HG03571 (cell line): ENCODE data around the gene NCL.
A peak's percentile ranks its signal among the peaks of the same experiment; 100 is the strongest.
"Not testable (repeated sequence)": the region's sequence is repeated elsewhere in the genome, so short reads cannot be mapped to it uniquely, and the experiment has no call there.

ENCODE experiments used
- ATAC-seq: cut with Tn5 transposase; IDR thresholded peaks from one replicate; pipeline ENCODE4 v1.9.1; 2021; ENCODE audit not compliant: unreplicated experiment

The NCL gene

DNA sequence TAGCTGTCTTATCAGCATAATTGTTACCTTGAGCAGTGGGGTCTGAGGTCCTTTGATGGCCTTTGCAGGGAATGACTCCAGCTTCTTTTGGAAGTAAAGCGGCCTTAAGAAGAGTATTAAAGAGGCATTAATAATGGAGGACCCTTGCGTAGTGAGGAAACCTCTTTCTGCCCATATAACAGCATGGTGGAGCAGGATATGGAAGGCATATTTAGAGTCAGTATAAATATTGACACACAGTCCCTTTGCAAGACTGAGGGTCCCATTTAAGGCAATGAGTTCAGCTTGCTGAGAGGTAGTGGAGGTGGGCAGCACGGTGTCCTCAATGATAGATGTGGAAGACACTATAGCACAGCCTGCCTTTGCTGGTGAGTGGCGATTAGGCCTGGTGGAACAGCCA lies 32.7 kb downstream of the NCL start:
- ATAC-seq = no peak

DNA sequence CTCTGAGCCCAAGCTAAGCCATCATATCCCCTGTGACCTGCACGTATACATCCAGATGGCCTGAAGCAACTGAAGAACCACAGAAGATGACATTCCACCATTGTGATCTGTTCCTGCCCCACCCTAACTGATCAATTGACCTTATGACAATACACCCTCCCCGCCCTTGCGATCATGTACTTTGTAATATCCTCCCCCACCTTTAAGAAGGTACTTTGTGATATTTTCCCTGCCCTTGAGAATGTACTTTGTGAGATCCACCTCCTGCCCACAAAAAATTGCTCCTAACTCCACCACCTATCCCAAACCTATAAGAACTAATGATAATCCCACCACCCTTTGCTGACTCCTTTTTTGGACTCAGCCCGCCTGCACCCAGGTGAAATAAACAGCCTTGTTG lies 33.8 kb downstream of the NCL start:
- ATAC-seq = not testable (repeated sequence)

DNA sequence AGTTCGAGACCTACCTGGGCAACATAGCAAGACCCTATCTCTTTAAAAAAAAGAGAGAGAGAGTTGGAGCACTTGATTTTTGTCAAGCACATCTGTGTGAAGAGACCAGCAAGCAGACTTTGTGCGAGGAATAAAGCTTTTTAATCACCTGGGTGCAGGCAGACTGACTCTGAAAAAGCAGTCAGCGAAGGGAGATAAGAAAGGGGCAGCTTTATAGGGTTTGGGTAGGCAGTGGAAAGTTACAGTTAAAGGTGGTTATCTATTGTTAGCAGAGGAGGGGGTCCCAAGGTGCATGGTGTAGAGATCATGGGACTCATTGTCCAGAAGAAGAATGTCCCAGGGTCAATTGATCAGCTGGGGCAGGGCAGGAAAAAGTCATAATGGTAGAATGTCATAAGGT lies 34.4 kb downstream of the NCL start:
- ATAC-seq = no peak

DNA sequence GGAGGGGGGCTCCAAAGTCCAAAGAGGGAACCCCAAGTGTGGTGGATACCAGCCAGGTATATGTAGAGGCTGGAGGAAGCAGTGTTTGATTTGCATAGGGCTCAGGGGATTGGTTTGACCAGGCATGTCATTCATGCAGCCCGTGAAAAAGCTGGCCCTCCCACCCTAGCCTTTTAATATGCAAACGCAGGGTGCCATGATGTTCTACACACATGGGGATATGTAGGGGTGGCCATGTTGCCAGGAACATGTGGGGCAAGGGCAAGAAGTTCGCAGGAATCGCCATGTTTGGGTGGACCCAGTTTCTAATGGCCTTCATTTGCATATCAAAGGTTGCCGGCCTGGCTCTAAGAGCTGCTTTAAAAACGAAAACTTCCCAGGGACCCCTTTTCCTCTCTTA lies 35.1 kb downstream of the NCL start:
- no peak for ATAC-seq

DNA sequence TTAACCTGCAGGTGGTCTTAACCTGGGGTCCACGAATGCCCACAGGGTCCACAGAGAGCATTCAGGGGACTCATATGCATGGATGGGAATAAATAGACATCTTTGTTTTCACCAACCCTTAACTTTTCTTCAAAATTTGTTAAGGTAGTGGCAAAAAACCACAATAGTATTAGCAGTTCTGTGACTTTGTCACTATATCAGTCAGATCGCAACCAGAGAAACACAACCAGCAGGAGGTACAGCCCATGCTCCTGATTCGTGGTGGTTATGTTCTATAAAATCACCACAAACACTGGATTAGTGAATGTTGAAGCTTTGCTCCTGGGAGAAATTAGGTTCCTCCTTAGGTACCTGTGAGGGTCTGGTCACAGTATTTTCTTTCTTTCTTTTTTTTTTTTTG lies 37.2 kb downstream of the NCL start:
- no peak for ATAC-seq

DNA sequence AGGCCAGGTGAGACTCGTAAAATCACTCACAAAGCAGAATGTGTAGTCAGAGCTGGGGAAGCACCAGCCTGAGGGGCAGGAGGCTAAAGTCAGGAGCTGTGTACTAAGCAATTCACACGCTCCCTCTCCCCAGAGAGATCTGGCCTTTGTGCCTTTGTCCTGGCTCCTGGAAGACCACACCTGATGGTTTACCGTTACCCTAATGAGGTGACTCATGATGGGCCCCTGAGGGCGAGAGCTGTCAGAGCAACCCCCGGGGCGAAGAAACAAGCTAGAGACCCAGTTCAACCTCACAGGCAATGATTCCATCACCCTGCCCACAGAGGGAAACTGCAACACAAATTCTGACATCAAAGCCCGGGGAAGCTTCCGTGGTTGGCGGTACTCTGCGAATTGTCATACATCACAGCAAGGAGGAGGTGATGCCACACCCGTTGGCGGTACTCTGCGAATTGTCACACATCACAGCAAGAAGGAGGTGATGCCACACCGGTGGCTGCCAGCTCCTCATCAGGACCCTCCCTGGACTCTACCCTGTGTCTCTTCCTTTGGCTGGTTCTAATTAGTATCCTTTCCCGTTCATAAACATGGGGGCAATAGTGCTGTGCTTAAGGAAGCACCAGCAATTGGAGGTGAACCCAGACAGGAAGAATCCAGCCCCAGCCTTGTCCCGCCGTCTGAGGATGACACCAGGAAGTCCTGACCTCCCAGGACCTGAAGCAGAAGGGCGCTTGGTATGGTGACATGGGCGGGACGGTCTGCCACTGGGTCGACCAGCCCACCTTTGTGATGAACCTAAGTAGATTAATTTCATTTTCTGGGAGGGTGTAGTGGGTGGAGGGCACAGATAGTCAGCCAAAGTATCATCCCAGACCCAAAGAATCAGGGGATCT lies 38.2 kb downstream of the NCL start:
- no peak for ATAC-seq

DNA sequence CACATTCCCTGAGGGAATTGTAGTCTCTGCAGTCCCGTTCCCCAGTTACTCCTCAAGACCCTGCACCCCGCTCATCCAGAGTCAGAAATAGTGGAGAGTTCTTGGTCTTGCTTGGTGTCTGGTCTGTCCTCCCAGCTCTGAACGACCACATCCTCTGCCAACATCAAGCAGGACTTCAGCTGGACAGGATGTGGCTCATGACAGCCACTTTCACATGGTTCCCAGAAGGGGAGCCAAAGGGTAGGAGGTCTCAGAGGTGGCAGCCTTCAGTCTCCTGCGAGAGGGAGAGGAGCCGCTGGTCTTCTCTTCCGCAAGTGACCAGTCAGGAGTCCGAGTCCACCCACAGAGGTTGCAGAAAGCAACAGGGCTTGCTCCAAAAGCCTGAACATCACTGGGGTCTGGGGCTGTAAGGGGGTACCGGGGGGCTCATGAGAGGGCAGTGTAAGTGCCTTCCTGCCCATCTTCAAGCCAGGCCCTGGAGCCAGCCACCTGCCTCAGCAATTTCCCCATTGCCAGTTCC lies 38.9 kb downstream of the NCL start:
- ATAC-seq = no peak

DNA sequence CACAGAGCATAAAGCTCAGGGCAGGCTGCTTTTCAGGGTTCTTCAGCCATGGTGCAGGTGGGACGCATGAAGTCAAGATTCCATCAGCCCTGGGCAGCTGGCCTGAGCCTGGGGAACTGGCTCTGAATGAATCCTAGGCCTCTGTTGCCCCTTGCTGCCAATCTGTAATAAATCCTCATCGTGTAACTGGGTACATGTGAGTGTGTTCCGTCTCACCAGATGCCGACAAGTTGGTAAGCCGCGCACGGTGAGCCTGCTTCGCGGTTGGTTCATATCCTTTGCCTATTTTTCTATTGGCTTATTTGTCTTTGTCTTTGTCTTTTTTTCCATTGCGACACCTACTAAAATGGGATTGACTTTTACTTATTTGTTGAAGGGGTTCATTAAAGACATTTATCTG lies 41.1 kb downstream of the NCL start:
- no peak for ATAC-seq

DNA sequence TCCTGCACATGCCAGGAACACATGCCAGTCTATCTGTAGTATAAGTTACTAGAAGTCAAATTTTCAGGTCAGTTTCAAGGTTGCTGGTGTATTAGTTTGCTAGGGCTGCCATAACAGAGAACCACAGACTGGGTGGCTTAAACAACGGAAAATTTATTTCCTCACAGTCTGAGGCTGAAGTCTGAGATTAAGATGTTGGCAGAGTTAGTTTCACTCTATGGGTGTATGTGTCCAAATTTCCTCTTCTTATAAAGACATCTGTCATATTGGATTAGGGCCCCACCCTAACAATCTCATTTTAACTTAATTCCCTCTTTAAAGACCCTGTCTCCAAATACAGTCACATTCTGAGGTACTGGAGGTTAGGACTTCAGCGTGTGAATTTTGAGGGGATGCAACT lies 42.2 kb downstream of the NCL start:
- no peak for ATAC-seq

DNA sequence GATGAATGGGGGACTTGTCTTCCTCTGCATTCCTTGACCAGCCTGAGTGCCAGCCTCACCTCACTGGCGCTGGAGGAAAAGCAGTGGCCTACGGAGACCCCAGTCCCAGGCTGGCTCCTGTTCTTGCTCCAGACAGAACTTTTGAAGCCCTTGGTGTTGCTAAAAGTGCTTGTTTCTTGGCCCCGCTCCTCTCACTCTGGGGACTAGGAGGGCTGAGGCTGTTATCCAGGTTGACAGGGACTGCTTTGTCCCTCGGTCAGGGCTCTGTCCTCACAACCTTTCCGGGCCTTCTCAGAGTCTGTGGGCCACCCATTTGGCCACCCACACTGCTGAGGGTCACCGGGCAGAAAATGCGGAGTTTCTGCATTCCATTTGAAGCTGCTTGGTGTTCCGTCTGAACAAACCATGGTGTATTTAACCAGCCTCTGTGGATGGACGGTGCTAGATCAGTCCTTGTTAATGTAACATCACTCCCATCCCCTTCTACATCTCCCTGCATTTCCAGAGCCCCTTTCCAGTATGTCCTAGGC lies 43.2 kb downstream of the NCL start:
- ATAC-seq = no peak

DNA sequence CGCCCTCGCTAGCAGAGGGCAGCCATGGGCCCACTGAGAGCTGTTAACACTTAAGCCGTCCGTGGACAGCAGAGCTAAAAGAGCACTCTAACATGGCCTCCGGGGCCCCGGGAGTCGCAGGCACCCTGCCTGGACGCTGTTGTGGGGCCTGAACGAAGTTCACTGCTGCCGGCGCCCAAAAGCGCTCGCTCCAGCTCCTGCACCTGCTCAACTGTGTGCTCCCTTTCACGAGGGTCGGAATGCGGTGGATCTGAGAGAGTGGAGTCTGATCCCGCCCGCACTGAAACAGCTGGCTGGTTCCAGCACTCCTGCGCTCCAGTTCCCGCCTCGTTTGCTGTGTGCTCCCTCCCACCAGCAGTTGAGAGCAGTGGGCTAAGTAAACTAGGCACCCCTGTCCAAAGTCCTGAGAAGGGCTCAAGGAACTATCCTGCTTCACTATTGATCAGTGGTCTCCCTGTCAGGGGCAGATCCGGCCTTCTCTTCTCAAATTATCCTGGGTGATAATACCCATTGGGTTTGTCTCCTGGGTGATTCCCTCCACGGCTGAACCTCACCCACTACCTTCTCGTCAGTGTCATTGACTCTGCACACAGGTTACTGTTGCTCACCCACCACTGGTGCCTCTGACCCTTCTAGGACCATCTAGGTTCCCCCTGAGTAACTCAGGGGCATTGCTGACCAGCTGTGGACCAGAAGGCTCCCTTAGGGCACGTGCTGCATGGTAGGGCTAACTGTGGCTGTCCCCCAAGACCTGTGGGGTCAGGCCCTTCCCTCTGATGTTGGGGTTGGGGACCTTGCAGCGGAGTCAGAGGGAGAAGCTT lies 45.3 kb downstream of the NCL start:
- no peak for ATAC-seq

DNA sequence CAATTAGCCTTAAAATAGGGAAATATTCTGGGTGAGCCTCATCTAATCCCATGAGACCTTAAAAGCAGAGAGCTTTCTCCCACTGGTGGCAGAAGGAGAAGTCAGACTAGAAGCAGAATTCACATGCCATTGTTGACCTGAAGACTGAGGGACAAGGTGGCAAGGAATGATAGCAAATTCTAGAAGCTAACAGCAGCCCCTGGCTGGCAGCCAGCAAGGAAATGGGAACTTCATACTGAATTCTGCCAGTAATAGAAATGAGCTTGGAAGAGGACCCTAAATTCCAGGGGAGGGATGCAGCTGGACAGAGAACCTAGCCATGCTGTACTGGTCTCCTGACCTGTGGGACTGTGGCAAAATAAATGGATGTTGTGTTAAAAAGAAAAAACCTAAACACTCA lies 49.3 kb downstream of the NCL start:
- no peak for ATAC-seq

DNA sequence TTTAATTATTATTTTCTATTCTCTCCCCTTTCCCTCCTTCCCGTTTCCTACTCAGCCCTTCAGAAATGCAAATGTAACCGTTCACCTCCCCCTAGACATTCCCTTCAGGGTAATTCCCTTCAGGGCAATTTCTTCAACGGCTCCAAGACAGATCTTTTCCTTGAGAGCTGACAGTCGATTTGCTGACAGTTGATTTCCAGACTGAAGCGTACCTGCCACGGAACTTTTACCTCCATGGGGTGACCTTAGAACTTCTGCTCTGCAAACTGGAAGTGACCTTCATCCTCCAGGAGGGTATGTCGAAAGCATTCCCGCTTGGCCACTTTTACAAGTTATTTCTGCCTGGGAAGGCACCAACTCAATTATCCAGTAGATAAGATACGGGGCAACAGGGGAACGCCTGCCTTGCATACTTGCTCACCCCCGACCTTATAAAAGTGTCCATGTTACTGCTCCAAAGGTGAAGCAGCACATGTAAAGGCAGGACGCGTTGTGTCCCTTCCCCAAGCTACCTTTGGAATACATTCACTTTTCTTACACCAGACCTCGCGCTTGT lies 50.3 kb downstream of the NCL start:
- ATAC-seq = no peak

DNA sequence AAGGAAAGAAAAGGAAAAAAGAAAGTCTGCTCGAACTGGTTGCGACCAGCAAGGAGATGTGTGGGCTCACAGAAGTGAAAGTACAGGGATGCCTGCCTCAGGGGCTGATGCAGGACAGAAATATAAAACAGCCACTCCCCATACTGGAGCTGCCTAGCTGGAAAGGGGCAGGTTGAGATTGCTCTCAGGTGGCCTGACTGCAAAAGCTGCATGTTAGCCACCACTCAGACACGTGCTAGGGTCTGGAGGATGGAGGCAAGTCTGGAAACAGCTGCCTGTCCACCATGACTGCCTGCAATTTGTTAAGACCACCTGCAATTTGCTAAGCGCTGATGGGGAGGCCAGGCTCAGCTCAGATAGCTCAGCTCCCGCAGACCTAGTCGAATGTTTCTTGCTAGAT lies 50.8 kb downstream of the NCL start:
- no peak for ATAC-seq

DNA sequence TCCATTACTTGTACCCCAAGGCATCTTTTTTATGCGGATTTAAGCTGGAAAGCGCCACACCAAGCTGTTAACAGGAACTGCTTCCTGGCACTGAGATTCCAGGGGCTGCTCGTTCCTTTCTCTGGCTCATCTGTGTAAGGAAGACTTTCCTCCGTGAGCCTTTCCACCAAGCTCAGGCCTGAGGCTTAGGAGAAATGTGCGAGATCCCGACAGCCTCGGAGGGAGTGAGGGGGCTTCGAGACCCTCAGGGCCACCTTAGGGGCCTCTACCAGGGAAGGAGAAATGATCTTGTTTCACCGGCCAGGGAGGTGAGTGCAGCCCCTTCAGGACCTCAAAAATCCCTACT lies 51.7 kb downstream of the NCL start:
- peak; percentile 9 for ATAC-seq

DNA sequence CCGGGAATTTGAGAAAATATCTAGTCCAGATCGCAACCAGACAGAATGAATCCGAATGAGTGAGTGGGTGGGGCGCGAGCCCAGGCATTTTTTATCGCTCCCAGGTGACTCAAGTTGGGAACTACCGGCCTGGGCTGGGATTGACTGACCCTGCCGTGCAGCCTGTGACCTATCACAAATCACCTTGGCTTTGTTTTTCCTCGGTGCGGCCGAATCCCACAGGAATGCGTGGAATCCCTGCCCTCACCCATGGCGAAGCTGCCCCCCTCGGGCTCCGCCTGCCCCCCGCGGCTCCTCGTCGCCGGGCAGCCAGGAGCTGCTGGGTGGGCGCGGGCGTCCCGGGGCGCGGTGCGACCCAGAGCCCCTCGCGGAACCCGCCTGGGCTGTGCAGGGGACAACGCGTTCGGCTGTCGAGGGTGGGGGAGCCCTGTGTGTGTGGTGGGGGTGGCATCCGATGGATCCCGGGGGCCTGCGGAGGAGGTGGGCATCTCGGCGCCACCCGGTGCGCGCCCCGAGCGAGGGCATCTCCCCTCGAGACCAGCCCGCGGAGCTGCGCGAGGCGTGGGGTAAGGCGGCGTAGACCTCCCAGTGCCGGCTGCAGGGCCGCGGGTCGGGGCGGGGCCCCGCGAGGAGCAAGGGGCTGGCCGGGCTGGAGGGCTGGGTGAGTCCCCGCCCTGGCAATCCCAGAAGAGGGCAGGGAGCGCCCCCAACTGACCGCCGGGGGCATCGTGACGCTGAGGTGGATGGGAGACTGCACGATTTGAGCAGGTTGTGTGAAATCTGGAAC lies 52.3 kb downstream of the NCL start:
- ATAC-seq = peak; percentile 98

DNA sequence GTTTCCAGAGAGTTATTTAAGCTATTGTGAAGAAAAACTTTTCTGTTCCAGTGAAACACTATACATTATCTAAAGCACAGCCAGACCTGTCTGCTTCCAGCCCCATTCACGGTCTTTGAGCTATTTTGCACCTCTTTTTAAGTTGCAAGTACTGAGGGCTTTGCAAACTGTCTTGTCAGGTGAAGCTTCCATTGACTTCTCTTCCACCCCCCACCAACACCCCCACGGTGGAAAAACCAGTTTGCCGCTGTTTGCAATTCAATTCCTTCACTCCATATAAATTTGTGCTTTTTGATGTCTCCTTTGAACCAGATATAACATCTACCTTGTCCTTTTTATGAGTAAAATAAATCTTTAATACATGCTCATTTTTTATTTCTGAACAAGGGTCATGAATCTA lies 53.0 kb downstream of the NCL start:
- no peak for ATAC-seq

DNA sequence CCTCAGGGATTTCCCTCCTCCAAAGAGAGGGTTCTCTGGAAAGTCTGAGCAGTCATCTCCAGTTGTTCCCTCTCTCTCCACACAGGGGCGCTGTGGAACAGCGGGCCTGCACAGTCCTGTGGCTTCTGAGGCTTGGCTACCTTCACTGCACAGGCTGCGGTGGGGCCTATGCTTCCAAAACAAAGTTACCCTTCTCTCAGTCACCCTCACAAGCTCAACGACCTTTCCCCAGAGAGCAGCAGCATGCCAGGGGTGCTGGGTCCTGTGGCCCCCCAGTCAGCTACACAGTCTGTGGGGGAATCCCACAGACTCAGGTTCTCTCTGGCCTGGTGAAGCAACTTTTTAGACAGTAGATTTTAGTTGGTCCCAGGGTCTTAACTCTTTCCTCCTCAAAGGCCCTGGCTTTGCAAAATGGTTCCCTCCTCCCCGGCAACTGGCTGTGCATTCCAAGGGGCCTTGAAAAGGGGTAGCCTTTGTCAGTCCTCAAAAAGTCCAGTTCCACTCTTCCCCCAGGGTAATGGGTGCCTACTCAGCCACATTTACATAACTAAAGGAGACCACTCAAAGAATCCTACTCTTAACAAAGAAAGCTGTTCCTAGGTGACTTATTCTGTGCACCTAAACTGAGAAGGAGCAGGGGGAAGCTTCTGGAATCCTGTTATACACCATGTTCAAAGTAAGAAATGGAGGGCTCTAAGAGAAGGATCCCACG lies 53.8 kb downstream of the NCL start:
- ATAC-seq = no peak

DNA sequence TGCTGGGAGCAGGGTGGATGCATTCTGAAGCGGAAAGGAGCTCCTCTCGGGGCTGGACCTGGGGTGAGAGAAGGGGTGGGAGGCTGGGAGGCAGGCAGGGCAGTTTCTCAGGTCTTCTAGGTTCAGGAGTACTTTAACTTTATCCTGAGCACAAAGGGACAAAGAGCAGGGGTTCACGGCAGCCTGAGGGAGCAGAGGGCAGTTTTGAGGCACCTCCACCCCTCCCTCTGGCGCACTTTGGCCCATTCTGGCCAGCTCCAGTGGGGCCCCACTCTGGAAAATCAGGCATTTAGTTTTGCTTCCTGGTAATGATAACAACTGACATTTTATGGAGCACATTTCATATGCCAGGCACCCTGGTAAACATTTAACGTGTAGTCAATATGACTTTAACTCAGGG lies 54.5 kb downstream of the NCL start:
- ATAC-seq = no peak

DNA sequence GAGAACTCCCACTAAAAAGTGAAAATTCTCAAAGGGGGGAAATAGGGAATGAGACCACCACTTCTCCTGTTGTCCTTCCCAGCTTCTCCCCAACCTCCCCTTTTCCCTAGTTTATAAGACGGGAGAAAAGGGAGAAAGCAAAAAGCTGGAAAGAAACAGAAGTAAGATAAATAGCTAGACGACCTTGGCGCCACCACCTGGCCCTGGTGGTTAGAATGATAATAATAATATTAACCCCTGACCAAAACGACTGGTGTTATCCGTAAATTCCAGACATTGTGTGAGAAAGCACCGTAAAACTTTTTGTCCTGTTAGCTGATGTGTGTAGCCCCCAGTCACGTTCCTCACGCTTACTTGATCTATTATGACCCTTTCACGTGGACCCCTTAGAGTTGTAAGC lies 56.0 kb downstream of the NCL start:
- ATAC-seq = not testable (repeated sequence)
